IMR-90 (cell line): ENCODE data around the gene SAMD8. TPM values are rescaled to one million over a fixed set of nuclear protein-coding genes. Genes with fewer than 3 reads are reported as not detected.

Source experiments
- ATAC-seq: fragments of 200-7000 bp; cut with Tn5 transposase; 2 replicates; pipeline ENCODE4 v1.9.1; 2020; ENCODE audit warnings: low read depth, mild to moderate bottlenecking, moderate library complexity
- BruUV-seq: library from RNA; stranded (reverse); fragments of 400-500 nt; replicated peaks from 2 replicates; lab custom pipeline; 2021; lab: Mats Ljungman, UMichigan
- CTCF ChIA-PET: fragments of 300-600 bp; formaldehyde crosslinking; extraction: SDS; loops from one replicate; lab custom pipeline; 2021; ENCODE audit warnings: antibody characterized with exemption; lab: Yijun Ruan, JAX
- POLR2A ChIA-PET: fragments of 300-600 bp; sonication (Branson Sonifier 250); formaldehyde crosslinking; loops from one replicate; lab custom pipeline; 2022; ENCODE audit warnings: antibody characterized with exemption; ENCODE audit not compliant: unreplicated experiment; lab: Charles Lee
- DNase-seq: peaks from one replicate; pipeline ENCODE4 v3.0.0; 2013
- H2AFZ ChIP-seq: replicated peaks from 2 replicates; pipeline ENCODE3; 2013; ENCODE audit warnings: low read length, mild to moderate bottlenecking; ENCODE audit not compliant: poor library complexity
- H2AK5ac ChIP-seq: 2 replicates; pipeline ENCODE4 v1.6.1; 2013; ENCODE audit warnings: low read depth, low read length, inconsistent platforms
- H2AK9ac ChIP-seq: replicated peaks from 2 replicates; pipeline ENCODE3; 2013; ENCODE audit warnings: mild to moderate bottlenecking, low read depth, low read length, moderate library complexity; ENCODE audit not compliant: poor library complexity
- H2BK120ac ChIP-seq: 2 replicates; pipeline ENCODE4 v1.6.1; 2013; ENCODE audit warnings: low read depth, low read length, inconsistent platforms
- H2BK15ac ChIP-seq: 3 replicates; pipeline ENCODE4 v1.6.1; 2013; ENCODE audit warnings: low read depth, low read length, inconsistent platforms
- H2BK20ac ChIP-seq: 2 replicates; pipeline ENCODE4 v1.6.1; 2013; ENCODE audit warnings: low read depth, mild to moderate bottlenecking, inconsistent platforms, low read length, moderate library complexity
- H2BK5ac ChIP-seq: 2 replicates; pipeline ENCODE4 v1.6.1; 2013; ENCODE audit warnings: mild to moderate bottlenecking, low read depth, low read length, inconsistent platforms; ENCODE audit not compliant: poor library complexity, severe bottlenecking
- H3K14ac ChIP-seq: replicated peaks from 2 replicates; pipeline ENCODE4 v1.6.1; 2013; ENCODE audit warnings: low read depth, low read length, inconsistent platforms
- H3K18ac ChIP-seq: 2 replicates; pipeline ENCODE4 v1.6.1; 2013; ENCODE audit warnings: low read depth, low read length, control low read depth
- H3K23ac ChIP-seq: 2 replicates; pipeline ENCODE4 v1.6.1; 2013; ENCODE audit warnings: low read depth, low read length, inconsistent platforms
- H3K27ac ChIP-seq: 2 replicates; pipeline ENCODE4 v1.5.1; 2013; ENCODE audit warnings: mild to moderate bottlenecking, control low read depth, low read length; ENCODE audit not compliant: insufficient read depth
- H3K27me3 ChIP-seq: 2 replicates; pipeline ENCODE4 v1.6.1; 2013; ENCODE audit warnings: low read length; ENCODE audit not compliant: control insufficient read depth, insufficient read depth
- H3K36me3 ChIP-seq: 2 replicates; pipeline ENCODE4 v1.6.1; 2013; ENCODE audit warnings: low read length, mixed read lengths; ENCODE audit not compliant: control insufficient read depth, insufficient read depth
- H3K4ac ChIP-seq: 2 replicates; pipeline ENCODE4 v1.6.1; 2013; ENCODE audit warnings: low read depth, low read length, inconsistent platforms
- H3K4me1 ChIP-seq: 2 replicates; pipeline ENCODE4 v1.6.1; 2013; ENCODE audit warnings: low read length, mixed read lengths; ENCODE audit not compliant: control insufficient read depth, insufficient read depth
- H3K4me2 ChIP-seq: 2 replicates; pipeline ENCODE4 v1.6.1; 2013; ENCODE audit warnings: low read depth, mild to moderate bottlenecking, control low read depth, low read length, moderate library complexity
- H3K4me3 ChIP-seq: 2 replicates; pipeline ENCODE4 v1.5.1; 2013; ENCODE audit warnings: low read depth, mild to moderate bottlenecking, control low read depth, low read length, moderate library complexity; ENCODE audit not compliant: insufficient read depth
- H3K56ac ChIP-seq: 2 replicates; pipeline ENCODE4 v1.6.1; 2013; ENCODE audit warnings: low read length, inconsistent platforms; ENCODE audit not compliant: insufficient read depth; ENCODE audit errors: extremely low read depth
- H3K79me1 ChIP-seq, 2 experiments: 2 replicates each; pipeline ENCODE4 v1.6.1; 2013; ENCODE audit warnings: low read length in 2 of 2, inconsistent platforms in 1 of 2, low read depth in 1 of 2
- H3K9ac ChIP-seq: 2 replicates; pipeline ENCODE4 v1.6.1; 2013; ENCODE audit warnings: low read depth, low read length, control low read depth
- H3K9me1 ChIP-seq: 2 replicates; pipeline ENCODE4 v1.6.1; 2013; ENCODE audit warnings: low read length, inconsistent platforms; ENCODE audit not compliant: insufficient read depth
- H3K9me3 ChIP-seq: 2 replicates; pipeline ENCODE4 v1.6.1; 2013; ENCODE audit warnings: low read length; ENCODE audit not compliant: control insufficient read depth, insufficient read depth
- H4K20me1 ChIP-seq: 2 replicates; pipeline ENCODE4 v1.6.1; 2013; ENCODE audit warnings: low read length, inconsistent platforms; ENCODE audit not compliant: insufficient read depth
- H4K5ac ChIP-seq: 2 replicates; pipeline ENCODE4 v1.6.1; 2013; ENCODE audit warnings: mild to moderate bottlenecking, low read depth, low read length, control low read depth
- H4K8ac ChIP-seq, 2 experiments: 2 replicates each; pipeline ENCODE4 v1.6.1; 2013; ENCODE audit warnings: low read depth in 2 of 2, low read length in 2 of 2, control low read depth in 1 of 2, inconsistent platforms in 1 of 2
- H4K91ac ChIP-seq: 2 replicates; pipeline ENCODE4 v1.6.1; 2013; ENCODE audit warnings: low read depth, low read length, inconsistent platforms; ENCODE audit not compliant: insufficient read depth
- BHLHE40 ChIP-seq: fragments of 150-350 bp; IDR thresholded peaks from 2 replicates; pipeline ENCODE4 v1.6.1; 2016; ENCODE audit warnings: mild to moderate bottlenecking, low read depth, low read length
- FOS ChIP-seq: fragments of 150-350 bp; IDR thresholded peaks from 2 replicates; pipeline ENCODE4 v1.6.1; 2016; ENCODE audit warnings: low read depth, low read length
- MAFK ChIP-seq: IDR thresholded peaks from 2 replicates; pipeline ENCODE4 v1.6.1; 2012; ENCODE audit warnings: low read depth, low read length, improper control_type of control experiment
- RCOR1 ChIP-seq: IDR thresholded peaks from 2 replicates; pipeline ENCODE4 v1.6.1; 2012; ENCODE audit warnings: mild to moderate bottlenecking, low read length, improper control_type of control experiment; ENCODE audit not compliant: insufficient replicate concordance
- RFX5 ChIP-seq: IDR thresholded peaks from 2 replicates; pipeline ENCODE4 v1.8.0; 2012; ENCODE audit warnings: low read depth, mild to moderate bottlenecking, low read length, moderate library complexity
- SMC3 ChIP-seq: fragments of 150-350 bp; IDR thresholded peaks from 2 replicates; pipeline ENCODE4 v1.6.1; 2016; ENCODE audit warnings: low read depth, mild to moderate bottlenecking, antibody characterized with exemption, low read length, moderate library complexity
- WGBS, 2 experiments: methylation state at CpG; one replicate each; pipeline versions ENCODE4 v1.1.5 to v1.1.7; 2013; ENCODE audit warnings: missing lambda C conversion rate in 2 of 2; ENCODE audit not compliant: insufficient read length in 1 of 2; ENCODE audit errors: extremely low coverage in 2 of 2; 5-methylcytosine and 5-hydroxymethylcytosine counted together
- dilution Hi-C: fragments of 300-500 bp; cut with HindIII; formaldehyde crosslinking; loops from one replicate; pipeline ENCODE4 v1.14.3; 2018; ENCODE audit warnings: low sequenced_read_pairs; ENCODE audit not compliant: unreplicated experiment
- in situ Hi-C: fragments of 300-500 bp; cut with MboI; formaldehyde crosslinking; loops from 3 replicates; pipeline ENCODE4 v1.14.3; 2019; ENCODE audit warnings: low sequenced_read_pairs, inconsistent platforms, mixed read lengths
- intact Hi-C: fragments of 100-400 bp; cut with micrococcal nuclease; formaldehyde crosslinking; loops from 2 replicates; pipeline ENCODE4 v1.10.0; 2022
- polyA plus RNA-seq, 3 experiments: library from polyadenylated mRNA; depleted of rRNA; stranded (reverse); fragments of >200 nt; gene quantifications; 2 replicates each; pipeline ENCODE4 v1.2.3, GENCODE V29; 2012; ENCODE audit warnings: low replicate concordance in 1 of 3
- total RNA-seq: library from RNA; depleted of rRNA; stranded (reverse); fragments of >200 nt; gene quantifications from 2 replicates; pipeline ENCODE4 v1.2.3, GENCODE V29; 2012
- TF ChIP-seq, protein P1 (sequence below): fragments of 150-350 bp; IDR thresholded peaks from 2 replicates; pipeline ENCODE4 v1.6.1; 2016; ENCODE audit warnings: low read depth, mild to moderate bottlenecking, low read length, moderate library complexity, borderline replicate concordance

The SAMD8 gene
- total and polyA plus RNA-seq, 2 of the 4 experiments (the other 2 are of a cell fraction): 10.1 to 28.7 TPM

DNA sequence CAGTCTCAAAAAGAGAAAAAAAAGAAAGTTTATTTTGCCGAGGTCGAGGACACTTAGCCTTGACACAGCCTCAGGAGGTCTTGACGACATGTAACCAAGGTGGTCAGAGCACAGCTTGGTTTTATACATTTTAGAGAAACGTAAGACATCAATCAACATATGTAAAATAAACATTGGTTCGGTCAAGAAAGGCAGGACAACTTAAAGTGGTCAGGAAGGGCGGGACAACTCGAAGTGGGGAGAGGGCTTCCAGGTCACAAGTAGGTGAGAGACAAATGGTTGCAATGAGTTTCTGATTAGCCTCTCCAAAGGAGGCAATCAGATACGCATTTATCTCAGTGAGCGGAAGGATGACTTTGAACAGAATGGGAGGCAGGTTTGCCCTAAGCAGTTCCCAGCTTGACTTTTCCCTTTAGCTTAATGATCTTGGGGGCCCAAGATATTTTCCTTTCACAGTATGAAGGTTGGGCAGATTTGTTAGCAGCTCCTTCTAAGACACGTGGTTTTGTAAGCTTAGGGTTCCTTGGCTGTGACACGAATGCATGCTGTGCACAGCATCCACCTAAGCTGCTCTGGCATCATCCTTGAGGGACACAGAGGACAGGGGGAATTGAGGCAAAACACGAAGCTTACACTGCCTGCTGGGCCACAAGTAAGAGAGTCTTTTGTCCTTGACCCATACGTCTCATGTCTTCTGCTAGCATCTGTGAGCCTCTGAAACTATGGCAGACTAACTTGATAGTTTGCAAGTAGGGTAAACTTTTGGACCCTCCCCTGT lies 95.8 kb downstream of the SAMD8 start:
- peak overlapping the region; percentile 74 for H3K18ac ChIP-seq
- peak overlapping the region; percentile 4 for H2AFZ ChIP-seq
- H4K20me1 ChIP-seq: peaks cover 9% of the 10 kb centered on the region
- no peaks in the 10 kb centered on the region for H3K9me3 ChIP-seq
- TF ChIP-seq MAFK (no peak), RCOR1 (no peak), SMC3 (no peak), RFX5 (no peak), BHLHE40 (no peak), FOS (no peak)
- TF ChIP-seq, protein P1, sequence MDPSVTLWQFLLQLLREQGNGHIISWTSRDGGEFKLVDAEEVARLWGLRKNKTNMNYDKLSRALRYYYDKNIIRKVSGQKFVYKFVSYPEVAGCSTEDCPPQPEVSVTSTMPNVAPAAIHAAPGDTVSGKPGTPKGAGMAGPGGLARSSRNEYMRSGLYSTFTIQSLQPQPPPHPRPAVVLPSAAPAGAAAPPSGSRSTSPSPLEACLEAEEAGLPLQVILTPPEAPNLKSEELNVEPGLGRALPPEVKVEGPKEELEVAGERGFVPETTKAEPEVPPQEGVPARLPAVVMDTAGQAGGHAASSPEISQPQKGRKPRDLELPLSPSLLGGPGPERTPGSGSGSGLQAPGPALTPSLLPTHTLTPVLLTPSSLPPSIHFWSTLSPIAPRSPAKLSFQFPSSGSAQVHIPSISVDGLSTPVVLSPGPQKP: no peak
- peak overlapping the region; percentile 68 for H2BK120ac ChIP-seq
- DNase-seq (no peak), ATAC-seq (no peak)
- dilution Hi-C loops: no loop called here
- peak overlapping the region; percentile 81; the same call in 2 of the 3 replicates for H2BK15ac ChIP-seq
- H3K36me3 ChIP-seq: peaks cover under 1% of the 10 kb centered on the region
- peak overlapping the region; percentile 6; the same call in 1 of the 2 replicates for H3K23ac ChIP-seq
- in situ Hi-C loops: no loop called here
- no peak overlapping the region for H3K4me3 ChIP-seq
- H4K5ac ChIP-seq: peak overlapping the region; percentile 62
- peak overlapping the region; percentile 68 for H3K4ac ChIP-seq
- ChIA-PET CTCF (no interaction called here), POLR2A (interaction anchor here (0.6 kb wide), 1 partner anchor 24 kb away, joined by 3 read pairs; no protein-coding TSS in a partner anchor)
- H3K27ac ChIP-seq: peak overlapping the region; percentile 28; the same call in 1 of the 2 replicates
- H3K79me1 ChIP-seq: peaks cover 0 to 11% of the 10 kb centered on the region in 2 experiments; a peak in 1 of 4 replicates
- H2AK5ac ChIP-seq: peak overlapping the region; percentile 94
- H2BK5ac ChIP-seq: peak overlapping the region; percentile 53
- H3K56ac ChIP-seq: 0 out of 2 replicates have a peak overlapping the region, but pooled peaks have one; percentile 27
- WGBS, 2 experiments: 20% methylated on average over 1 of the region's 13 CpGs; no CpG with 5 or more reads in 1 of the 2 experiments
- BruUV-seq: no TSS peak
- no peak overlapping the region for H3K9ac ChIP-seq
- peak overlapping the region; percentile 12 for H2BK20ac ChIP-seq
- peak overlapping the region; percentile 36; the same call in 1 of the 2 replicates for H4K91ac ChIP-seq
- peaks cover 17% of the 10 kb centered on the region for H3K9me1 ChIP-seq
- H3K4me1 ChIP-seq: peaks cover 18% of the 10 kb centered on the region
- intact Hi-C loops: no loop called here
- H3K14ac ChIP-seq: peak overlapping the region; percentile 56
- no peaks in the 10 kb centered on the region for H3K27me3 ChIP-seq
- H2AK9ac ChIP-seq: peak overlapping the region; percentile 74
- no peak overlapping the region for H3K4me2 ChIP-seq
- peak overlapping the region; percentile 6 to 68; a peak in 1 of 4 replicates for H4K8ac ChIP-seq
